GM19468 (cell line): ENCODE data around the gene SHKBP1.
"Not testable (repeated sequence)": the region's sequence is repeated elsewhere in the genome, so short reads cannot be mapped to it uniquely, and the experiment has no call there.

Source experiments
- ATAC-seq: cut with Tn5 transposase; IDR thresholded peaks from one replicate; pipeline ENCODE4 v1.9.1; 2021; ENCODE audit warnings: mild to moderate bottlenecking, moderate library complexity, moderate number of reproducible peaks; ENCODE audit not compliant: unreplicated experiment; ENCODE audit errors: extremely low read depth

The SHKBP1 gene

DNA sequence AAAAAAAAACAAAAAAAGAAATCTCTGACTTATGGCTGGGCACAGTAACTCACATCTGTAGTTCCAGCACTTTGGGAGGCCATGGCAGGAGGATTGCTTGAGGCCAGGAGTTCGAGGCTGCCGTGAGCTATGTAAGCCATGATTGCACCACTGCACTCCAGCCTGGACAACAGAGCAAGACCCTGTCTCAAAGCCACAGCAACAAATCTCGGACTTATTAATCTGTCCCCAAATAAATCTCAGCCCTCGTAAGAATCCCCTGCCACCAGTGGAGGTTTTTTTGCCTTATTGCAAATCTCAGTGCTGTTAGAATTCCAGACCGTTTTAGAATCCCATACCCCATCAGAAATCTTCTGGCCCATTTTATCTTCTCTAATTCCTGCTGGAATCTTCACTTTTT is 4.9 kb downstream of the SHKBP1 start:
- no peak for ATAC-seq

DNA sequence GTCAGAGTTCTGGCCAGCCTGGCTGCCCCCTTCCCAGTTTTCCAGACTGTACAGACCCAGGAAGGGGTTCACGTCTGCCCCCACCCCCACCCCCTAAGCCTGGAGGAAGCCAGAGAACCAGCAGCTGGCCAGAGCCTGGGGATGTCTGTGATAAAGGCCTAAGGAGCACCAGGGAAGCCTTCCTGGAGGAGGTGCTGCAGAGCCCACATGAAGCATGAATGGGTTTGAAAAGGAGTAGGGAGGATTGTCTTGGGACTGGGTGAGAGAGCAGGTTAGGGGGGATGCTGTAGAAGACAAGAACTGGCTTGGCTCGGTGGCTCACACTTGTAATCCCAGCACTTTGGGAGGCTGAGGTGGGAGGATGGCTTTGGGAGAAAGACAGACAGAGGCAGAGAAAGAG is 5.8 kb downstream of the SHKBP1 start:
- no peak for ATAC-seq

DNA sequence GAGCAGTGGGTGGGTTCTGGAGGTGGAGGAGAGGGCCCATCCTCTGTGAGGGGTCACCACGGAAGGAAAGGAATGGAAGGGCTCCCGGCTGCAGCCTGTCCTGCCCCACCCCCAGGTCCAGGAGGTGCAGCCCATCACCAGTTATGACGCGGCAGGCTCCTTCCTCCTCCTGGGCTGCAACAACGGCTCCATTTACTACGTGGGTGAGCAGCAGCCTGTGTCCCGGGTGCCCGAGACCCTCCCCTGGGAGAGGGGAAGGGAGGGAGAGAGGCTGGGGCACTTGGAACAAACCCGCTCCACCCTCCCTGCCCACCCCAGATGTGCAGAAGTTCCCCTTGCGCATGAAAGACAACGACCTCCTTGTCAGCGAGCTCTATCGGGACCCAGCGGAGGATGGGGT is 6.6 kb downstream of the SHKBP1 start:
- ATAC-seq: no peak

DNA sequence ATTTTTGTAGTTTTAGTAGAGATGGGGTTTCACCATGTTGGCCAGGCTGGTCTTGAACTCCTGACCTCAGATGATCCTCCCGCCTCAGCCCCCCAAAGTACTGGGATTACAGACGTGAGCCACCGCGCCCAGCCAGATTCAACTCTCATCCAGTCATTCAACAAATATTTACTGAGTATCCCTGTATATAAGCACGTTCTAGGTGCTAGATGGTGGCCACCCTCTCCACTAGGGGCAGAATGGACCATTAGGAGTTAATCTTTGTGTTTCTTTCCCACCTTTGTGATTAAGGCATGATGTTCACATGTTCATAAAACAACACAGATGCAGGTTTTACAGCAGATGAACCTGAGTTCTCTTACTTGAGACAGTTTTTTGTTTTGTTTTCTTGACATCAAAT is 7.3 kb downstream of the SHKBP1 start:
- no peak for ATAC-seq

DNA sequence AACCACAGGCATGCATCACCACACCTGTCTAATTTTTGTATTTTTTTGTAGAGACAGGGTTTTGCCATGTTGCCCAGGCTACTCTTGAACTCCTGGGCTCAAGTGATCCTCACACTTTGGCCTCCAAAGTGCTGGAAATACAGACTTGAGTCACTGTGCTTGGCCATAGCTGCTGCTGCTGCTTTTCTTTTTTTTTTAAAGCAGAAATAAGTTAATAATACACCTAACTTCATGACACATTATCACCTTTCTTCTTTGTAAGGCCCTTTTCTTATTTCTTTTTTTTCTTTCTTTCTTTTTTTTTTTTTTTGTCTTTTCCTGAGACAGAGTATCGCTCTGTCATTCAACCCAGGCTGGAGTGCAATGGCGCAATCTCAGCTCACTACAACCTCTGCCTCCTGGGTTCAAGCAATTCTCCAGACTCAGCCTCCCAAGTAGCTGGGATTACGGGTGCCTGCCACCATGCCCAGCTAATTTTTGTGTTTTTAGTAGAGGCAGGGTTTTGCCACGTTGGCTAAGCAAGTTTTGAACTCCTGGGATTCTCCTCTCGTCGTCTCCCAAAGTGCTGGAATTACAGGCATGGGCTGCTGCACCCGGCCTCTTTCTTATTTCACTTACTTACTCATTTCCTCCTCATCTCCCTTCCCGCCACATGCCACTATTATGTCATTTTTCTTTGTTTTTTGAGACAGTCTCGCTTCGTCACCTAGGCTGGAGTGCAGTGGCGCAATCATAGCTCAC is 8.7 kb downstream of the SHKBP1 start:
- ATAC-seq: no peak

DNA sequence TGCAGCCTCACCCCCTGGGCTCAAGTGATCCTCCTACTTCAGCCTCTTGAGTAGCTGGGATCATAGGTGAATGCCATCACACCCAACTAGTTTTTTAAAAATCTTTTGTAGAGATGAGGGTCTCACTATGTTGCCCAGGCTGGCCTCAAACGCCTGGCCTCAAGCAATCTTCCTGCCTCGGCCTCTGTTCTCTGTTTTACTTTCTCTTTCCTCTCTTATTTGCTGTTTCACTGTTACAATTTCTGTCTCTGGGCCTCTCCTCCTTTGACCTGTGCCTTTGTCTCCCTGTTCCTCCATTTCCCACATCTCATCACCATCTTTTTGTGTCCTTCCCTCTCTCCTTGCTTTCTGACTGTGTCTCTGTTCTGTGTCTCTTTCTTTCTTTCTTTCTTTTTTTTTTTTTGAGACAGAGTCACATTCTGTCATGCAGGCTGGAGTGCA is 9.3 kb downstream of the SHKBP1 start:
- no peak for ATAC-seq

DNA sequence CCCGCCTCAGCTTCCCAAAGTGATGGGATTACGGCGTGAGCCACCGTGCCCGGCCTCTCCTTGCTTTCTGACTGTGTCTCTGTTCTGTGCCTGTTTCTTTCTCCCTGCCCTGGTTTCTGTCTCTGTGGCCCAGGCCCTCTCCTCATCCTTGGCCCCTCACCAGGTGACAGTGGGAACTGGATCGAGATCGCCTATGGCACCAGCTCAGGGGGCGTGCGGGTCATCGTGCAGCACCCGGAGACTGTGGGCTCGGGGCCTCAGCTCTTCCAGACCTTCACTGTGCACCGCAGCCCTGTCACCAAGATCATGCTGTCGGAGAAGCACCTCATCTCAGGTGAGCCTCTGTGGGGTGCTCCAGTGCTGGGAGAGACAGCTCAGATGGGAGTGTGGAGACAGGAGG is 9.9 kb downstream of the SHKBP1 start:
- no peak for ATAC-seq

DNA sequence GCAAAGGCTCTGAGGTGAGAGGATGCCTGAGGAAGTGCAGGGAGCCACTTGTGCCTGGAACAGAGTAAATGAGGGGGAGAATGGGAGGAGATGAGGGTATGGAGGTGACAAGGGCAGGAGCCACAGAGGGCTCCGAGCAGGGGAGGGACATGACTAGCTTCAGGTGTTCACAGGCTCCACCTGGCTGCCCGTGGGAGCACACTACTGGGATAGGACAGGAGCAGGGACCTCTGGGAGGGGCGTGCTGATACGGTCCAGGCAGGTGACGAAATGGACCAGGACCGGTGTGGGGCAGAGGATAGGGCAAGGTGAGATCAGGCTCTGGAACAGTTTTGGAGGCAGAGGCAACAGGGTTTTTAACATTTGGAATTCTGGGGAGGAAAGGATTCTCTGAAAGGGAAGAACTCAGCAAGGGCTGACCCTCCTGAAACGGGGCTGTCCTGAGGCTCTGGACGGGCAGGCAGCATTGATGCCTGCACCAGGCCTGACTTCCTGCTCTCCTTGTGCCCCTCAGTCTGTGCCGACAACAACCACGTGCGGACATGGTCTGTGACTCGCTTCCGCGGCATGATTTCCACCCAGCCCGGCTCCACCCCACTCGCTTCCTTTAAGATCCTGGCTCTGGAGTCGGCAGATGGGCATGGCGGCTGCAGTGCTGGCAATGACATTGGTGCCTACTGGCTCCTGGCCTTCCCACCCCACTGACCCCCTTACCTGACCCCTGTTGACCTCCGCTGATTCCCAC is 11.6 kb downstream of the SHKBP1 start:
- no peak for ATAC-seq

DNA sequence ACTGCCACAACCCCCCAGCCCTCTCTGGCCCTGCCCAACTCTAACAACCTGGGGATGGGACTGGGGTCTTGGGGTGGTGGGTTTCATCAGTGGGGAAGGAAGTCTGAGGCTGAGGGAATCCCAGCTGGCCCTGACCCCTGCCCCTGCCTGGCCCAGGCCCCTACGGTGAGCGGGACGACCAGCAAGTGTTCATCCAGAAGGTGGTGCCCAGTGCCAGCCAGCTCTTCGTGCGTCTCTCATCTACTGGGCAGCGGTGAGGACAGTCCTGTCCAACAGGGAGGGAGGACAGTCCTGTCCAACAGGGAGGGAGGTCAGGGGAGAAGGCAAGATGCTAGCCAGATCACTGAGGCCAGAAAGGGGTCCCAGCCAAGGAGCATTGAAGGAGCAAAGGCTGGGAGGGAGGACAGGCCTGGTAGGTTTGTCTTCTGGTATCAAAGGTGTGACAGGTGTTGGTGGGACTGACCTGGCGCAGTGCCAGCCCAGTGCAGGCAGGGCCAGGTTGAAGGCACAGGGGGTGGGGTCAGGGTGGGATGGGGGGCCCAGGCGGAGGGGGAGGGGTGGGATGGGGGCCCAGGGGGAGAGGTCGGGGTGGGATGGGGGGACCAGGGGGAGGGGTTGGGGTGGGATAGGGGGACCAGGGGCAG is 12.4 kb downstream of the SHKBP1 start:
- no peak for ATAC-seq

DNA sequence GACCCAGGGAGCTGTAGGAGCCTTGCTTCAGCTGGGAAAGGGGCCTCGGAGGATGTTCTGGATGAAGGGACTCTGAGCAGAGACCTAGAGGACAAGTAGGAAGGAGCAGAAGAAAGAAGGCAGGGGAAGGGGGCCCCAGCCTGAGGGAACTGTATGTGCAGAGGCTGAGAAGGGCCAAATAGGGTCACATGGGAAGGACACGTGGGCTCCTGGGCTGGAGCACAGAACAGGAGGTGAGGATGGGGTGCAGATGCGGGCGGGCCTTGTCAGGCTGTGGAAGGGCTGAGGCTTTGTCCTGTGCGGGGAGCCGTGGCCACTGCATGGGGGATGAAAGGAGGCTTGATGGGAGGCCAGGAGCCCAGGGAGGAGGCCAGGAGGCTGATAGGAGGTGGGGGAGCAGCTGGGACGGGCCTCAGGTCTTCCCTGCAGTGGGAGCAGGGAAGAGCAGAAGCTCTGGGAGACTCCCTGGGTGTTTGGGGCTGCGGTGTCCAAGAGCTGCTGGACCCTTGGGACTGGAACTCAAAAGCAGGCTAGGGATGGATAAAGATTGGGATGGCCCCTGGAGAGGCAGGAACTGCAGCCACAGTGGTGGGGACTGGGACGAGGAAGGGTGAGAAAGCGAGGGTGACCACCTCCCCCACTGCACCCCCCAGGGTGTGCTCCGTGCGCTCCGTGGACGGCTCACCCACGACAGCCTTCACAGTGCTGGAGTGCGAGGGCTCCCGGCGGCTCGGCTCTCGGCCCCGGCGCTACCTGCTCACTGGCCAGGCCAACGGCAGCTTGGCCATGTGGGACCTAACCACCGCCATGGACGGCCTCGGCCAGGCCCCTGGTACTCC is 13.1 kb downstream of the SHKBP1 start:
- no peak for ATAC-seq

DNA sequence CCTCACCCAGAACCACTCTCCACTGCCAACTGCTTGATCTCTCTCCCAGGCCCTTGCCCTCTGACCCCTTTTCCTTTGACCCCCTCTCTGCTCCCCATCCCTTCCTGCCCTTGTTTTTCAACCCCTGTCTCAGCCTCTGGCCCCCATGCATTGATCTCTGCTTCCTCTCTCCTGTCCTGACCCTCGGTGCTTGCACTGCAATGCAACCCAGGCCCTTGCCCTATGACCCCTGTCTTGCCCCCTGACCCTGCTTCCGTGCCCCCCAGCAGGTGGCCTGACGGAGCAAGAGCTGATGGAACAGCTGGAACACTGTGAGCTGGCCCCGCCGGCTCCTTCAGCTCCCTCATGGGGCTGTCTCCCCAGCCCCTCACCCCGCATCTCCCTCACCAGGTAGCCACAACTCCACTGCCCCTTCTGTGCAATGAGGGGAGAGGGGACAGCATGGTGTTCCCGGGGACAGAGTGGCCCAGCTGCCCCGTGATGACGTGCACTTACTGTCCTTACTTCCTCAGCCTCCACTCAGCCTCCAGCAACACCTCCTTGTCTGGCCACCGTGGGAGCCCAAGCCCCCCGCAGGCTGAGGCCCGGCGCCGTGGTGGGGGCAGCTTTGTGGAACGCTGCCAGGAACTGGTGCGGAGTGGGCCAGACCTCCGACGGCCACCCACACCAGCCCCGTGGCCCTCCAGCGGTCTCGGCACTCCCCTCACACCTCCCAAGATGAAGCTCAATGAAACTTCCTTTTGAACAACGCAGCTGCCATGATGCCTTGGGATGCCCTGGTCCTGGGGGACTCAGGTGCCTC is 14.0 kb downstream of the SHKBP1 start:
- no peak for ATAC-seq

DNA sequence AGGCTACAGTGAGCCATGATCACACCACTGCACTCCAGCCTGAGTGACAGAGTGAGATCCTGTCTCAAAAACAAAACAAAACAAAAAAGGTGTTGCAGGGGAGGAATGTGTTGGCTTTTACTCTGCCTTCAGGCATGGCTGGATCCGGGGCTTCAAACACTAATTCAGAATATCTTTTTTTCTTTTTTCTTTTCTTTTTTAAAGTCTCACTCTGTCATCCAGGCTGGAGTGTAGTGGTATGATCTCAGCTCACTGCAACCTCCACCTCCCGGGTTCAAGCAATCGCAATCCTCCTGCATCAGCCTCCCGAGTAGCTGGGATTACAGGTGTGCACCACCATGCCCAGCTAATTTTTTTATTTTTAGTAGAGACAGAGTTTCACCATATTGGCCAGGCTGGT is 15.1 kb downstream of the SHKBP1 start:
- ATAC-seq: not testable (repeated sequence)

DNA sequence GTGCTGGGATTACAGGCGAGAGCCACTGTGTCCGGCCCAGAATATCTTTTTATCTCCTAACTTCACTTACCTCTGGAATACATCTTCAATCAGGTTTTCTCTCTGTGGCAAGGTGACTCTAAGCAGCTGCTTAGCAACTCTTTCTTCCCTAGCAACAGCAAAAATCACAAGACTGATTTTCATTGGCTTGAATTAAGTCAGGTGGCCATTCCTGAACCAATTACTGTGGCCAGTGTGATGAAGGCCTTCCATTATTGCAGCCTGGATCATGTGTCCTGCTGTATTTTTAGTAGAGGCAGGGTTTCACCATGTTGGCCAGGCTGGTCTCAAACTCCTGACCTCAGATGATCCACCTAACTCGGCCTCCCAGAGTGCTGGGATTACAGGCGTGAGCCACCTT is 15.5 kb downstream of the SHKBP1 start:
- ATAC-seq: no peak

DNA sequence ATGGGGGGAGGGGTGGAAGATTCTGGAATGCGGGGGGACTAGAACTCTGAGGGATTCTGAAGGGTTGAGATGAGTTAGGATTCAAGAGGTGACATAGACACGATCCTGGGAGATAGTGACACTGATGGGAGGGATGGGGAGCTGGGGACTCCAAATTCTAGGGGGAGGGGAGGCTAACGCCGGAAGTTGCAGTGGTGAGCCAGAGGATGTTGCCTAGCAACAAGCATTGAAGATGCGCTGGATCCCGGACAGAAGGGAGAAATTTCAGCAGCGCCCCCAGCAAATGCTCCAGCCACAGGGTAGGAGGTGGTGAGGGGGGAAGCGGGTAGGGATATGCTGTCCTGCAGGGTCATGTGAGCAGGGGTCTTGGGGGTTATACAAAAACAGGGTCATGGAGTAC is 17.6 kb downstream of the SHKBP1 start:
- no peak for ATAC-seq

DNA sequence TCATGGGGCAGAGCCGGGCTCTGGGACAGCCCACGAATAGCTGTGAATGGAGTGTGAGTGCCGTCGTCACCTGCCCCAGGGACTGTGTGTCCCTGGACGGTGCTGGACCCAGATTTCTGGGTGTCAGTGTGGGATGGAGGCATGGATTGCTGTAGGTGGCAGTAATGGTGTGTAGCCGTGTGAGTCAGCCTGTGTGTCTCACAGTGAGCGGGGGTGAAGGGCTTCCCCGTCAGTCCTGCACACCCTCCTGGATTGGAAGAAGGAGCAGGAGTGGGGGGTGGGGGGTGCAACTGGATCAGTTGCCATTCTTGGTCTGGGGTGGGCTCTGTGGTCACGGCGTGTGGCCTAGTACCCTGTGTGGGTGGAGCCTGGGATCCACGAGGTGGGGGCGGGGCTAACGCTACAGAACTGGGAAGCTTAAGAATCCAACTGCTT is 18.0 kb downstream of the SHKBP1 start:
- no peak for ATAC-seq

DNA sequence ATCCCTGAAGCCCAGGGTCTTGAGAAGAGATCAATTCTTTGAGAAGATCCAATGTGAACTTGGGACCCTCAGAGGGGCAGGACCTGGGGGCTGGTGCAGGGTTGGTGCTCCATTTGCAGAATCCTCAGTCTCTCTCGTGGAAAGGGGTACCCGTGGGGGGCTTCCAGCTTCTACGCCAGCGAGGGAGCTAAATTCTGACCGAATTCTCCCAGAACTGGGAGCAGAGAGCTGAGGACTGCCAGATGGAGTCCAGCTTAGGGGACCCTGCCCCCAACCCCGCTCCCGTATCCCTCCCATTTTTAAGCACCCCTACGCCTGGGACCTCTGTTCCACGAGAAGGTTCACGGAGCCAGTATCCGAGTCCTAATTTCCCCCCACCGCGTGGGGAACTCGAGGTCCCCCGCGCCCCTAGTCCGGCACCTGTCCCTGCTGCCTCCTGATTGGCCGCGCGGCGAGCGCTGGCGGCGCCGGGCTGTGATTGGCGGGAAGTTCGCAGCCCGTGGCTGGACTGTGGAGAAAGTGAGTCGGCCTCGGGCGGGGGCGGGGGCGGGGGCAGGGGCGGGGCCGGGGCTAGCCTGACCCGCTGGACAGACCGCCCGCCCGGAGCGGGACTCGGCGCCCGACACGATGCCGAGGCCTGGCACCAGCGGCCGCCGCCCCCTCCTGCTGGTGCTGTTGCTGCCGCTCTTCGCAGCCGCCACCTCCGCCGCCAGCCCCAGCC is 20.1 kb downstream of the SHKBP1 start:
- no peak for ATAC-seq

DNA sequence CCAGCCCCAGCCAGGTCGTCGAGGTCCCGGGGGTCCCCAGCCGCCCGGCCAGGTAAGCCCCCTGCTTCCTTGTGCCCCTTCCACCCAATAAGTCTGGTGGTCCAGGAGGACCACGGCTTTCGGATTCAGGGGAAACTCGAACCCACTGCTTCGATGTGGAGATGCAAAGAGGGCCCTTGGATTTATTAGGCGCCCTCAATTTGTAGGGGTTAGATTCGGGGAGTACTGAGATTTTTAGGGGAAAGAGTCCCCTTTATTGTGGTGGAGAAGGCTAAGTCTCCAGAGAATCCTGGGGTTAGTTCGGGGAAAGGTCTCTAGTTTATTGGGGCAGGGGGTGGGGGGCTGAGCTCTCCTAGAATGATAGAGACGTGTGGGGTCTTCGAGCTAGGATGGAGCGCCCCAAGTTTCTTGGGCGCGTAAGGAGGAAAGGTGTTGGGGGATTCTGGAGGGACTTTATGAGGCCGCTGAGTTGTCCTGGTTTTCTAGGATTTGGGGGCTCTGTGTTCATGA is 20.7 kb downstream of the SHKBP1 start:
- ATAC-seq: no peak

DNA sequence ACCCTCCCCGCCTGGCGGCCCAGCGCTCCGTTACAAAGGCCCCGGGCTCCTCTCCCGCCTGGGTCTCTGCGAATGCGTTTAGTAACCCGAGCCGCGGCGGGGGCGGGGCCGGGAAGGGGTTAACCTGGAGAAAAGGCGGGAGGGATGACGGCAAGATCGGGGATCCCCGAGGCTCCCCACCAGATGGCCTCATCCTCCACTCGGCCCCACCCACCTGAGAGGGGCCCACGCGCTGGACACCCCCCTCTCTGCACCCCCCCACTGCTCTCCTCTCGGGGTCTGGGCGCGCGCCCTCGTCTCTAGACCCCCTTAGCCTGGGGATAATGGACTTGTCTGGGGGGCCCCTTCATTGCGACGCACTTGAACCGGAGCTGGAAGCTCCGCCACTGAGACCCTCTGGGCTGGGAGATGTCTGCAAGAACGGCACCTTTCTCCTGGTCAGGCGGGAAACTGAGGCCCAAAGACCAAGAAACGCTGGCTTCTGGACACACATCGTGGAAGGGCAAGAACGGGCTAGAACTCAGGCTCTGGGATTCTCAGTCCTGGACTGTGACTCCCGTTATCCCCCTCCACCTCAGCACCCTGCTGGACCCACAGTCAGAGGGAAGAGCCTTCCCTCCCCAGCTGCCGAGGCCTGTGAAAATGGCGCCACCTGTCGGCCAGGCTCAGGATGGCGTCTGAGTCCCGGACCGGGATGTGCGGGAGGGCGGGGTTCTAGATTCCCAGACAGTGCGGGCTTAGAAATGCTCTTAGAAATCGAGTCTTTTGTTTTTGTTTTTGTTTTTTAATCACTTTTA is 21.6 kb downstream of the SHKBP1 start:
- no peak for ATAC-seq
